Measurements from ENCODE around the gene STXBP6. TPM values are rescaled to one million over a fixed set of nuclear protein-coding genes. Genes with fewer than 3 reads are reported as not detected.

Gene STXBP6
- total and polyA plus RNA-seq, 2 experiments from 2014 or later = 19.7 to 29.0 TPM

DNA sequence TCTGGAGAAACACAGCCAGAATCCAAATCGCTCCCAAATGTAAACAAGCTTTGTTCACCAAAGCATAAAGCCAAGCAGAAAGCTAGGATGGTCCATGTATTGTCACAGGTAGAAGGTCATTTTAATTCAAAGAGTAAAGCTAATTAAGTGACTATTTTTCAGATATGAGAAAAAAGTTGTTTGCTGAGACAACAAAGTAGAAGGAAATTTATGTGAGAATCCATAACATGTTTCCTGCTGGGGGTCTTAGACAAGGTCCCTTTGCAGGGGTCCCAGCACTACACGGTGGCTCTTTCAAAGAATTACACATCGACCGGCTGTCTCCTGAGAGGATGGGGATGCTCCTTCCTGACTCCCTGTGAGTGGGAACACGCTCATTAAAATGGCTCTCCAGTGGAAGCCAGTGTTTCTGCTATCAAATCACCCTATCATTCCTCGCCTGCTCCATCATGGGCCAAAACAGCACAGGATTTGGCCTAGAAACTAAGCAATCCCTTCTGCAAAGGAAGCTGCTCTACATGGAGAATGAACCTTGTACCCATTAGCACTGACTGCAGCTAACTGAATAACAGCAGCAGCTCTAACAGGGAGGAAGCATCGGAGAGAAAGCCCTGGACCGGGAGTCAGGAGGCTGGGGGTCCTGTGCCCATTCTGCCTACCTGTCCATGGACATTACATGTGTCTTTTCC lies 175.3 kb downstream of the STXBP6 start:
- no peak overlapping the region for H3K27ac ChIP-seq (ENCODE audit: low read depth)
- TF ChIP-seq STAT1 (IDR thresholded peaks at IDR 0.05; ENCODE audit: unreplicated experiment) = no peak
- TF ChIP-seq, protein P1, sequence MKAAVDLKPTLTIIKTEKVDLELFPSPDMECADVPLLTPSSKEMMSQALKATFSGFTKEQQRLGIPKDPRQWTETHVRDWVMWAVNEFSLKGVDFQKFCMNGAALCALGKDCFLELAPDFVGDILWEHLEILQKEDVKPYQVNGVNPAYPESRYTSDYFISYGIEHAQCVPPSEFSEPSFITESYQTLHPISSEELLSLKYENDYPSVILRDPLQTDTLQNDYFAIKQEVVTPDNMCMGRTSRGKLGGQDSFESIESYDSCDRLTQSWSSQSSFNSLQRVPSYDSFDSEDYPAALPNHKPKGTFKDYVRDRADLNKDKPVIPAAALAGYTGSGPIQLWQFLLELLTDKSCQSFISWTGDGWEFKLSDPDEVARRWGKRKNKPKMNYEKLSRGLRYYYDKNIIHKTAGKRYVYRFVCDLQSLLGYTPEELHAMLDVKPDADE (IDR thresholded peaks at IDR 0.05) = no peak
- no peak for TF ChIP-seq NANOG (IDR thresholded peaks at IDR 0.05; ENCODE audit: borderline replicate concordance)
- TF ChIP-seq, protein P2, sequence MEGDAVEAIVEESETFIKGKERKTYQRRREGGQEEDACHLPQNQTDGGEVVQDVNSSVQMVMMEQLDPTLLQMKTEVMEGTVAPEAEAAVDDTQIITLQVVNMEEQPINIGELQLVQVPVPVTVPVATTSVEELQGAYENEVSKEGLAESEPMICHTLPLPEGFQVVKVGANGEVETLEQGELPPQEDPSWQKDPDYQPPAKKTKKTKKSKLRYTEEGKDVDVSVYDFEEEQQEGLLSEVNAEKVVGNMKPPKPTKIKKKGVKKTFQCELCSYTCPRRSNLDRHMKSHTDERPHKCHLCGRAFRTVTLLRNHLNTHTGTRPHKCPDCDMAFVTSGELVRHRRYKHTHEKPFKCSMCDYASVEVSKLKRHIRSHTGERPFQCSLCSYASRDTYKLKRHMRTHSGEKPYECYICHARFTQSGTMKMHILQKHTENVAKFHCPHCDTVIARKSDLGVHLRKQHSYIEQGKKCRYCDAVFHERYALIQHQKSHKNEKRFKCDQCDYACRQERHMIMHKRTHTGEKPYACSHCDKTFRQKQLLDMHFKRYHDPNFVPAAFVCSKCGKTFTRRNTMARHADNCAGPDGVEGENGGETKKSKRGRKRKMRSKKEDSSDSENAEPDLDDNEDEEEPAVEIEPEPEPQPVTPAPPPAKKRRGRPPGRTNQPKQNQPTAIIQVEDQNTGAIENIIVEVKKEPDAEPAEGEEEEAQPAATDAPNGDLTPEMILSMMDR (conservative IDR thresholded peaks at IDR 0.05; ENCODE audit: low read depth in 2 of 2) = no peak
- no peak for TF ChIP-seq EZH2 (IDR thresholded peaks at IDR 0.05; ENCODE audit: low read depth, unreplicated experiment)
- TF ChIP-seq ZNF331 (CRISPR knock-in tag; IDR thresholded peaks at IDR 0.05; ENCODE audit: low read depth) = no peak
- TF ChIP-seq JUNB (IDR thresholded peaks at IDR 0.05; ENCODE audit: unreplicated experiment) = no peak
- TF ChIP-seq, protein P3, sequence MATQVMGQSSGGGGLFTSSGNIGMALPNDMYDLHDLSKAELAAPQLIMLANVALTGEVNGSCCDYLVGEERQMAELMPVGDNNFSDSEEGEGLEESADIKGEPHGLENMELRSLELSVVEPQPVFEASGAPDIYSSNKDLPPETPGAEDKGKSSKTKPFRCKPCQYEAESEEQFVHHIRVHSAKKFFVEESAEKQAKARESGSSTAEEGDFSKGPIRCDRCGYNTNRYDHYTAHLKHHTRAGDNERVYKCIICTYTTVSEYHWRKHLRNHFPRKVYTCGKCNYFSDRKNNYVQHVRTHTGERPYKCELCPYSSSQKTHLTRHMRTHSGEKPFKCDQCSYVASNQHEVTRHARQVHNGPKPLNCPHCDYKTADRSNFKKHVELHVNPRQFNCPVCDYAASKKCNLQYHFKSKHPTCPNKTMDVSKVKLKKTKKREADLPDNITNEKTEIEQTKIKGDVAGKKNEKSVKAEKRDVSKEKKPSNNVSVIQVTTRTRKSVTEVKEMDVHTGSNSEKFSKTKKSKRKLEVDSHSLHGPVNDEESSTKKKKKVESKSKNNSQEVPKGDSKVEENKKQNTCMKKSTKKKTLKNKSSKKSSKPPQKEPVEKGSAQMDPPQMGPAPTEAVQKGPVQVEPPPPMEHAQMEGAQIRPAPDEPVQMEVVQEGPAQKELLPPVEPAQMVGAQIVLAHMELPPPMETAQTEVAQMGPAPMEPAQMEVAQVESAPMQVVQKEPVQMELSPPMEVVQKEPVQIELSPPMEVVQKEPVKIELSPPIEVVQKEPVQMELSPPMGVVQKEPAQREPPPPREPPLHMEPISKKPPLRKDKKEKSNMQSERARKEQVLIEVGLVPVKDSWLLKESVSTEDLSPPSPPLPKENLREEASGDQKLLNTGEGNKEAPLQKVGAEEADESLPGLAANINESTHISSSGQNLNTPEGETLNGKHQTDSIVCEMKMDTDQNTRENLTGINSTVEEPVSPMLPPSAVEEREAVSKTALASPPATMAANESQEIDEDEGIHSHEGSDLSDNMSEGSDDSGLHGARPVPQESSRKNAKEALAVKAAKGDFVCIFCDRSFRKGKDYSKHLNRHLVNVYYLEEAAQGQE (IDR thresholded peaks at IDR 0.05; ENCODE audit: unreplicated experiment) = no peak
- TF ChIP-seq CREB1 (CRISPR knock-in tag; IDR thresholded peaks at IDR 0.05; ENCODE audit: low read depth) = no peak
- no peak for TF ChIP-seq EZH2phosphoT487 (IDR thresholded peaks at IDR 0.05; ENCODE audit: unreplicated experiment)
- no peak for TF ChIP-seq POLR2AphosphoS5 (IDR thresholded peaks at IDR 0.05; ENCODE audit: low read depth)
- TF ChIP-seq ZNF114 (CRISPR knock-in tag; IDR thresholded peaks at IDR 0.05) = no peak
- TF ChIP-seq, protein P4, sequence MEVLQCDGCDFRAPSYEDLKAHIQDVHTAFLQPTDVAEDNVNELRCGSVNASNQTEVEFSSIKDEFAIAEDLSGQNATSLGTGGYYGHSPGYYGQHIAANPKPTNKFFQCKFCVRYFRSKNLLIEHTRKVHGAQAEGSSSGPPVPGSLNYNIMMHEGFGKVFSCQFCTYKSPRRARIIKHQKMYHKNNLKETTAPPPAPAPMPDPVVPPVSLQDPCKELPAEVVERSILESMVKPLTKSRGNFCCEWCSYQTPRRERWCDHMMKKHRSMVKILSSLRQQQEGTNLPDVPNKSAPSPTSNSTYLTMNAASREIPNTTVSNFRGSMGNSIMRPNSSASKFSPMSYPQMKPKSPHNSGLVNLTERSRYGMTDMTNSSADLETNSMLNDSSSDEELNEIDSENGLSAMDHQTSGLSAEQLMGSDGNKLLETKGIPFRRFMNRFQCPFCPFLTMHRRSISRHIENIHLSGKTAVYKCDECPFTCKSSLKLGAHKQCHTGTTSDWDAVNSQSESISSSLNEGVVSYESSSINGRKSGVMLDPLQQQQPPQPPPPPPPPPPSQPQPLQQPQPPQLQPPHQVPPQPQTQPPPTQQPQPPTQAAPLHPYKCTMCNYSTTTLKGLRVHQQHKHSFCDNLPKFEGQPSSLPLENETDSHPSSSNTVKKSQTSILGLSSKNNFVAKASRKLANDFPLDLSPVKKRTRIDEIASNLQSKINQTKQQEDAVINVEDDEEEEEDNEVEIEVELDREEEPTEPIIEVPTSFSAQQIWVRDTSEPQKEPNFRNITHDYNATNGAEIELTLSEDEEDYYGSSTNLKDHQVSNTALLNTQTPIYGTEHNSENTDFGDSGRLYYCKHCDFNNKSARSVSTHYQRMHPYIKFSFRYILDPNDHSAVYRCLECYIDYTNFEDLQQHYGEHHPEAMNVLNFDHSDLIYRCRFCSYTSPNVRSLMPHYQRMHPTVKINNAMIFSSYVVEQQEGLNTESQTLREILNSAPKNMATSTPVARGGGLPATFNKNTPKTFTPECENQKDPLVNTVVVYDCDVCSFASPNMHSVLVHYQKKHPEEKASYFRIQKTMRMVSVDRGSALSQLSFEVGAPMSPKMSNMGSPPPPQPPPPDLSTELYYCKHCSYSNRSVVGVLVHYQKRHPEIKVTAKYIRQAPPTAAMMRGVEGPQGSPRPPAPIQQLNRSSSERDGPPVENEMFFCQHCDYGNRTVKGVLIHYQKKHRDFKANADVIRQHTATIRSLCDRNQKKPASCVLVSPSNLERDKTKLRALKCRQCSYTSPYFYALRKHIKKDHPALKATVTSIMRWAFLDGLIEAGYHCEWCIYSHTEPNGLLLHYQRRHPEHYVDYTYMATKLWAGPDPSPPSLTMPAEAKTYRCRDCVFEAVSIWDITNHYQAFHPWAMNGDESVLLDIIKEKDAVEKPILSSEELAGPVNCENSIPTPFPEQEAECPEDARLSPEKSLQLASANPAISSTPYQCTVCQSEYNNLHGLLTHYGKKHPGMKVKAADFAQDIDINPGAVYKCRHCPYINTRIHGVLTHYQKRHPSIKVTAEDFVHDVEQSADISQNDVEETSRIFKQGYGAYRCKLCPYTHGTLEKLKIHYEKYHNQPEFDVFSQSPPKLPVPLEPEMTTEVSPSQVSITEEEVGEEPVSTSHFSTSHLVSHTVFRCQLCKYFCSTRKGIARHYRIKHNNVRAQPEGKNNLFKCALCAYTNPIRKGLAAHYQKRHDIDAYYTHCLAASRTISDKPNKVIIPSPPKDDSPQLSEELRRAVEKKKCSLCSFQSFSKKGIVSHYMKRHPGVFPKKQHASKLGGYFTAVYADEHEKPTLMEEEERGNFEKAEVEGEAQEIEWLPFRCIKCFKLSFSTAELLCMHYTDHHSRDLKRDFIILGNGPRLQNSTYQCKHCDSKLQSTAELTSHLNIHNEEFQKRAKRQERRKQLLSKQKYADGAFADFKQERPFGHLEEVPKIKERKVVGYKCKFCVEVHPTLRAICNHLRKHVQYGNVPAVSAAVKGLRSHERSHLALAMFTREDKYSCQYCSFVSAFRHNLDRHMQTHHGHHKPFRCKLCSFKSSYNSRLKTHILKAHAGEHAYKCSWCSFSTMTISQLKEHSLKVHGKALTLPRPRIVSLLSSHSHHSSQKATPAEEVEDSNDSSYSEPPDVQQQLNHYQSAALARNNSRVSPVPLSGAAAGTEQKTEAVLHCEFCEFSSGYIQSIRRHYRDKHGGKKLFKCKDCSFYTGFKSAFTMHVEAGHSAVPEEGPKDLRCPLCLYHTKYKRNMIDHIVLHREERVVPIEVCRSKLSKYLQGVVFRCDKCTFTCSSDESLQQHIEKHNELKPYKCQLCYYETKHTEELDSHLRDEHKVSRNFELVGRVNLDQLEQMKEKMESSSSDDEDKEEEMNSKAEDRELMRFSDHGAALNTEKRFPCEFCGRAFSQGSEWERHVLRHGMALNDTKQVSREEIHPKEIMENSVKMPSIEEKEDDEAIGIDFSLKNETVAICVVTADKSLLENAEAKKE (CRISPR knock-in tag; IDR thresholded peaks at IDR 0.05) = no peak
- H3K9me2 ChIP-seq (ENCODE audit: insufficient read depth) = peaks cover 7% of the 10 kb centered on the region
- H3K36me3 Mint-ChIP-seq (ENCODE audit: low read depth) = no peaks in the 10 kb centered on the region
- no peaks in the 10 kb centered on the region; the same call in 2 of the 3 replicates for H3K9me3 Mint-ChIP-seq
- DNase-seq (ENCODE audit: low spot score) (no peak), ATAC-seq (no peak)
- no peak overlapping the region for H3K27ac Mint-ChIP-seq
- no peaks in the 10 kb centered on the region for H3K27me3 ChIP-seq (ENCODE audit: insufficient read depth)
- no peaks in the 10 kb centered on the region for H3F3A ChIP-seq (replicated peaks; ENCODE audit: low read depth)
- no peaks in the 10 kb centered on the region for H3K4me1 ChIP-seq (ENCODE audit: insufficient read depth)
- no peaks in the 10 kb centered on the region for H3K36me3 ChIP-seq (ENCODE audit: insufficient read depth)
- no peaks in the 10 kb centered on the region for H3K27me3 Mint-ChIP-seq (ENCODE audit: insufficient read depth, low read depth, poor library complexity)
- no peak overlapping the region for H3K4me2 ChIP-seq
- no peak overlapping the region for H3K4me3 Mint-ChIP-seq
- H4K20me1 ChIP-seq (replicated peaks; ENCODE audit: insufficient read depth) = peaks cover 8% of the 10 kb centered on the region; the same call in 1 of the 2 replicates
- H3K4me3 ChIP-seq = no peak overlapping the region
- H2AFZ ChIP-seq = no peak overlapping the region
- peaks cover 11% of the 10 kb centered on the region for H3K4me1 Mint-ChIP-seq
- H3K79me2 ChIP-seq (replicated peaks; ENCODE audit: insufficient read depth) = no peaks in the 10 kb centered on the region

Measured in GM23338 (cell line).